Smooth muscle cell of the brain vasculature (primary cell): ENCODE measurements around the gene GATAD2B.
A peak's percentile ranks its signal among the peaks of the same experiment; 100 is the strongest.
"Not testable (repeated sequence)": the region's sequence is repeated elsewhere in the genome, so short reads cannot be mapped to it uniquely, and the experiment has no call there.

Source experiments
- DNase-seq: peaks from one replicate; pipeline ENCODE4 v3.0.0-alpha.2; 2012; ENCODE audit warnings: low read depth, low spot score

GATAD2B gene

DNA sequence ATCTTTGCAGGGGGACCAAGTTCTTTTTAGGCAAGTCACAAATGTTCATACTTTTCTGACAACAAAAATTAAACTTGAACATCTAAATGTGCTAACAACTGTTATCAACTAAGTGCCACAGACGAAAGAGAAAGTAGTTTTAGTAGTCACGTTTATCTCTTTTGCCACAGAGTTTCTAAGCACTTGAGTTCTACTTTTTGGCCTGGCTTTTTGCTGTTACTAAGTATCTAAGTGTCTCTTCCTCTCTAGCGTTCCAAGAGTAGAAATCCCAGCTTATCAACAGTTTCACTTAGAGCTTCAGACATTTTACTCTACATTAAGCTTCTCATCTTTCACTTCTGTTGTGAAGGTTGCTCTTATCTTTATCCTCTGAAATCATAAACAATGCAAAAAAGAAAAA lies 34.2 kb downstream of the GATAD2B start:
- DNase-seq: no peak

DNA sequence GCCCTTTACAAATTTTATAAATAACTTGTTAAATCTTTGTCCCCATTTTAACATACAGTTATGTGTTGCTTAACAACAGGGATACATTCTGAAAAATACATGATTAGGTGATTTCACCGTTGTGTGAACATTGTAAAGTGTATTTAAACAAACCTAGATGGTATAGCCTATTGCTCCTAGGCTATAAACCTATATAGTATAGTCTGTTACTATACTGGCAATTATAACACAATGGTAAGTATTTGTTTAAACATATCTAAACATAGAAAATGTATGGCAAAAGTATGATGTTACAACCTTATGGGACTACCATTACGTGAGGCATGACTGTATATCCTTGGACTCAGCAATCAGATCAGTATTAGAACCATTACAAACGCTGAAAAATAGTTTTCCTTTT lies 36.6 kb downstream of the GATAD2B start:
- no peak for DNase-seq

DNA sequence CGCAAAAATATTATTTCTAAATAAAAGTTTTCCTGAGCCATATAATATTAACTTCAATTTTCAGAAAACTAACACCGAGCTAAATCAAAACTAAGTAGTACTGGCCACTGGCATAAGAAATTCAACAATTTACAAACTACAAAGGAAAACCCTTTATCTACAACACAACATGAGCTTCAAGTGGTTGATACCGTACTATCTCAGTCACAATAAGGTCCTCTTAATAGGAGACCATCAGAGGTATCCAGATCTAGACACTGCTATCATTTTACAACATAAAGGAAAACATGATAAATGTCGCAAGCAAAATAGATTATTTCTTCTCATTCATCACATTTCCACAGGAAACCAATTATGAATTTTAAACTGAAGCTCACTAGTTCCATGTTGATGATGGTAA lies 39.5 kb downstream of the GATAD2B start:
- DNase-seq: no peak

DNA sequence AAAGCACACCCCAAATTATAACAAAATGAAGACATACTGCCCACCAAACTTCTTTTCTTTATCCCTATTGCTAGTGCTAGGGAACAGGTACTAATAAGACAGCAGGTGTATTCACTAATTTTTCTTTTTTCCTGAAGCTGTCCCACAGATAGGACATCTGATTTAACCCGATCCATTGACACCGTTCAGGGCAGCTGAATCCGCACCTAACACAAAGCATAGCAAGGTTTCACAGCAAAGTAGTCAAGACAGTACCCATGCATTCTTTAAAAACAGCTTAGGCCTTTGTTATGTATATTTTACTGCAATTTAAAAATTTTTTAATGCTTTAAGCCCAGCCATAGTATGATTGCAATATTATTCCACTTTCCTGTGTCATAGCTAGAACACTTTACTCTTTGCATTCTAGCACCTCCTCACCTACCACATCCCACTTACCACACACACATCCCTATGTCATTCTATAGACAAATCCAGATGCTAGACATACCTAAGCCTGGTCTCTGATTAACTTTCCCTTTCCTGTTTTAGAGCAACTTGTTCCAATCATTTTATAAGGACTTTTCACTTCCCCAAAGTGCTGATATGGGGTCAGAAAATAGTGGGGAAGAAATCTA lies 40.4 kb downstream of the GATAD2B start:
- no peak for DNase-seq

DNA sequence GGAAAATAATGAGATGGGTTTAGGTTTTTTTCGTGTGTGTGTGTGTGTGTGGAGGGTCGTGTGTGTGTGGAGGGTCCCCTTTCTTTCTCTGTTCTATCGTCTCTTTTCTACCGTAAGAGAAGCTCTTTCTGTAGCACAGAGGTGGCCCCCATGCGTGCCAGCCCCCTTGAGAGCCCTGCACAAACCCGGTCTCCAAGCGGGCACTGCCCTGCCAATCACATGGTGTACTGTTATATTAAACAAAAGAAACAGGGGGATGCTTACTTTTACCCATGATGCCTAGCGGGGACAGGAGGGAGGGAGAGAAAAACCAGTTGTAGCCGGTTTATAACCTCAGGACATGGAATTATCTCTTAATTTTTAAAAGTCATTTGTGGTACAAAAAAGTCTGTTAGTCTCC lies 41.0 kb downstream of the GATAD2B start:
- peak; percentile 31 for DNase-seq

DNA sequence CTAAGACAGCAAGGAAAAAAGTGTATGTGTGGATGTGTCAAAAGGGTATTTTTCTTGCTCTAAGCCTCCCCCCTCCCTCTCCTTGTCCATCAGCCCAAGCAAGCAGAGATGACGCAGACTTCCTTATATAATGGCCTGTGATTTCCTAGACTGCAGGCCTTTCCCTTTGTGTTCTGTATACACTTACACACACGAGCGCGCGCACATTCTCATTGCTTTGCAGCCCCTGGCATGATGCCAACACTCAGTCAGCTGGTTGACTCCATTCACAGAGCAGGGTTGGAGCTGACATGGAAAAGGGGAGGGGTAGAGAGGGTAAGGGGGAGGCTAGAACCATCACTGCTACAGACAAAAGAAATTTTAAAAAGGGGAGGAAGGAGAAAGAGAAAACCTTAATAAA lies 41.8 kb downstream of the GATAD2B start:
- DNase-seq: peak; percentile 92

DNA sequence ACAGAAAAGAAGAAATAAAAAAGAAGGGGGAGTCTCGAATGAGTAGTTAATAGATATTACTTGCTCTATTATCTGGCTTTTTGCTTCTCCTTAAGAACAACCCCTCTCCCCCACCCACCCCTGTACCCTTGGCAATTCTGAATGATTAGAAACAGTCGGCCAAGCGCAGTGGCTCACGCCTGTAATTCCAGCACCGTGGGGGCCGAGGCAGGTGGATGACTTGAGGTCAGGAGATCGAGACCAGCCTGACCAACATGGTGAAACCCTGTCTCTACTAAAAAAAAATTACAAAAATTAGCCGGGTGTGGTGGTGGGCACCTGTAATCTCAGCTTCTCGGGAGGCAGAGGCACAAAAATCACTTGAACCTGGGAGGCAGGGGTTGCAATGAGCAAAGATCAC lies 42.7 kb downstream of the GATAD2B start:
- DNase-seq: no peak

DNA sequence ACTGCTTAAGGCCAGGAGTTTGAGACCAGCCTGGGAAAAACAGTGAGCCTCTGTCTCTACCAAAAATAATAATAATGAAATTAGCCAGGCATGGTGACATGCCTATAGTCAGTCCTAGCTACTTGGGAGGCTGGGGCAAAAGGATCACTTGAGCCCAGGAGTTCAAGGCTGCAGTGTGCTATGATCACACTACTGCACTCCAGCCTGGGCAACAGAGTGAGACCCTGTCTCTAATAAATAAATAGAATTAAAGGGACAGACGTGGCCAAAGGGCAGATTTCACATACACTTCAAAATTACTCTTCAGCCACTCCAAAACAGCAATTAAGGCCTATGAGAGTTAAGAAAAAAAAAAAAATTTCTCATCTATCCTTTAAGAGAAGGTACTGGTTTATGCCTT lies 45.7 kb downstream of the GATAD2B start:
- DNase-seq: no peak

DNA sequence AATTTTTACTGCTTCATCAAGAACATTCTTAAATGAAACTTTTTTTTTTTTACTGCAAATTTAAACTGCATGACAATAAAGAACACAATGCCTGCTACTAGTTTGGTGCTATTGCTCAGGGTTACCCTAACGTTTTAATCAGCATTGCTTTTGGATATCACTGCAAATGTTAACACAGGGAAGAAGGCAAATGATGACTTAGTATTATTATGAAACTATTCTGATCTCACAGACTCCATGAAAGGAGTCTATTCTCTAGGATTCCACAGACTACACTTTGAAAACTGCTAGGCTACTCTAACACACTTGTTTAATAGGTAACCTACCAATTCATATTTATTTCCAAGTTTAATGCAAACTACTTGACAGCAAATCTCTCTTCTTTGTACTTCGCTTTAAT lies 49.8 kb downstream of the GATAD2B start:
- no peak for DNase-seq

DNA sequence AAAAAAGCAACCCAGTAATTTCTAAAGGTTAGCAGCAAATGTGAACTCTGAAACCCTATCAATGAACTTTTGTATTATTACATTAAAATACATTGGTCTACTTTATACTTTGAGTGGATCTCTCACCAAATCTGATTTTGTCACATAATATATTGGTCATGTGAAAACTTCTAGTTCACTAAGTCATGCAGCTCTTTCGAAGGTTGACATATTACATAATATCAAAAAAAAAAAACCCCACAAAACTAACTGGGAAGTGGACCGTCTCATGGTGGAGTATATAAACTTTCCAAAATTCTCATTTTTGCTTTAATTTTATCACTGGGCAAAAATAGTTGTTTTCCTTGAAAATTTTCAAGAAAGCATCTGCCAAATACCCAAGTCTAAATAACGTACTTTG lies 50.4 kb downstream of the GATAD2B start:
- no peak for DNase-seq

DNA sequence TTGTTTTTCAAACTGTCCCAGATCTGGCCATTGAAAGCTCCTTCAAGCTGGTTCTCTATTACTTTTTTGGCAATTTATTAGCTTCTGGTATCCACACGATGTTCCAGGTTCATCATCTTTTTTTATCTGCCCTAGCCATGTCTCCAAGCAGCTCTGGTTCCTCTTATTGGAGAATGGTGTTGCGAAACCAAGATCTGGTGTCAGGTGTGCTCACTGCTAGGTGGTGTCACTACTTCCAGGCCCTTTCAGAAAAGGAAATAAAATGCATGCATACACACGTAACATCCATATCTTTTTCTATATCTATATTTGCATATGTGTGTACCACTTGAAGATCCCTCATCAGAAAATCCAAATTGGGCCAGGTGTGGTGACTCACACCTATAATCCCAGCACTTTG lies 53.3 kb downstream of the GATAD2B start:
- DNase-seq: no peak

DNA sequence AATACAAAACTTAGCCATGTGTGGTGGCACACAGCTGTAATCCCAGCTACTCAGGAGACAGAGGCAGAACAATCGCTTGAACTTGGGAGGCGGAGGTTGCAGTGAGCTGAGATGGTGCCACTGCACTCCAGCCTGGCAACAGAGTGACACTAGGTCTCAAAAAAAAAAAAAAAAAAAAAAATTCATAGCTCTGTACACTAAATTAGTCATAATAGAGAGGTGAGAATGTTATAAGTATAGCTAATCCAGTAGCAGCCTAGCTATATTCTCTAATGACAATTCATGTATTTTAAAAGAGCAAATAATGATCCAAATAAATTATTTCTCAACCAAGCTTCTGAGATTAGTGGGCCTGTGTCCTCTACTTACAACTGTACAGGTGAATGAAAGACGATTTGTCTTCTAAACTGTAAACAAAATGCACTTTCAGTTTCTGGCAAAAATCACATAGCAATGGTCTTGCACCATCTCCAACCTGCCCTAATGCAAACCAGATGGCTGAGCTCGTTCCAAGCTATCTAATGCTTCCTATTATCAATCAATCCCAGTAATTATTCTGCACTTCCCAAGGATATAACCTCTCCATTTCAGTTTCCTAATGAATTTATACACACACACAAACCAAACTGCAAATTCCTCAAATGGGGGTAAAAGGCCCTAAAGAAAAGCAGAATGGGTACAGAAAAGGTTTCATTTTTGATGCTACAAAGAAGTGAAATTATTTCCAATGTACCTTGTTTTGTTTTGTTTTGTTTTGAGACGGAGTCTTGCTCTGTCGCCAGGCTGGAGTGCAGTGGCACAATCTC lies 56.5 kb downstream of the GATAD2B start:
- no peak for DNase-seq

DNA sequence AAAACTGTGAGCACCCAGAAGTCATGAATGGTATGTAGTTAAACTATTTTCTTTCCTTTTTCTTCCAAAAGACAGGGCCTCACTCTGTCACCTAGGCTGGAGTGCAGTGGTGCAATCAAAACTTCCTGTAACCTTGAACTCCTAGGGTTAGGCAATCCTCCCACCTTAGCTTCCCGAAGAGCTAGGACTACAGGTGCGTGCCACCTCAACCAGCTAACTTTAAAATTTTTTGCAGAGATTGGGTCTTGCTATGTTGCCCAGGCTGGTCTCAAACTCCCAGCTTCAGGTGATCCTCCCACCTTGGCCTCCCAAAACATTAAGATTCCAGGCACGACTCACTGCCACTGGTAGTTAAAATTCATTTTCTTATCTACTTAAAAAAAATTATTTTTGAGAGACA lies 62.5 kb downstream of the GATAD2B start:
- no peak for DNase-seq

DNA sequence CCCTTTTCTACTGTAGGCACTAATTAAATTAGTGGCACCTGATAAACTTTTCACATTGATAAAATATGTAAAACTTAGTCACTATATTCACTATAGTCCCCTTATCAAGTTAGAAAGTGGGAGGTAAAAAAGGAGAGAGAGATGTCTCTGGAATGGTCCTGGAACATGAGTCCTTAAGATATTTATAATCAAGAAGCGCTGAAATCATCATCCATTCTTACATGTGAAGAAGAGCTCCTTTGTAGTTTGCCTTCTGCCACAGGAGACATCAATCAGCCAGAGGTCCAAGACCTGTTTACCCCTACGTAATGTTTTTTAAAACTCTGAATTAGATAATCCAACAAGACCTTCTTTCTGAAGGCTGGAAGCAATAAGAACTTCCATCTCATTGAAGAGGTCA lies 65.3 kb downstream of the GATAD2B start:
- no peak for DNase-seq

DNA sequence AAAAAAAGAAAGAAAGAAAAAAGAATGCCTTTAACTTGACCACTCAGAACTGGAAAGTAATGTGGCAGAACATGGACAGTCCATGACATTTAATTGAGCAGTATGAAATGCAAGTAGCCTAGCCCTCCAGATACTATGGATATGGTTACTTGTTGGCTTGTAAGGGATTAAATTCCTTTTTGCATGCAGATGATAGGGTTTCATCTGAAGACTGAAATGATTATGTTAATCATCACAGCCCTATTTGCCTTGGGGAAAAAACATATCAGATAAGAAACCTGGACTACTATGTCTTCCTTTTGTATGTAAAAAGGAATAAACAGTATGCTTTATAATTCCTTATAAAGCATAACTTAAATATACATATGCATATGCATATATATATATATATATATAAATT lies 66.0 kb downstream of the GATAD2B start:
- DNase-seq: no peak

DNA sequence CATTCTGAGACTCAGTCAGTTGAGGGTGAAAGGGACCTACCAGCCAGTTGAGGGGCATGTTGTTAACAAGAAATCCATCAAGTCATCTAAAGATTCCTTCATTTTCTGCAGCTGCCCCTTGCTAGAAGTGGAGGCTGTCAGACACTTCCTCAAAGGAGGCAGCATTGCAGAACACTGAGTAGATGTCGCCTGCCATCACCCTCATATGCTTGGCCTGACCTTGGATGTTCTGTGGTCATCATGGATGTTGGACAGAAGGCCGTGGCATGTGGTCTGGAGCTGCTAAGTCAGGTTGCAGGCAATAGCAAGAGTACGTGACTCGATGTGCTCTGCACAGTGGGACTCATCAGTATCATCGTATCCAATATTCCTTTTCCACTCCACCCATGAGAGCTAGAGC lies 70.6 kb downstream of the GATAD2B start:
- no peak for DNase-seq

DNA sequence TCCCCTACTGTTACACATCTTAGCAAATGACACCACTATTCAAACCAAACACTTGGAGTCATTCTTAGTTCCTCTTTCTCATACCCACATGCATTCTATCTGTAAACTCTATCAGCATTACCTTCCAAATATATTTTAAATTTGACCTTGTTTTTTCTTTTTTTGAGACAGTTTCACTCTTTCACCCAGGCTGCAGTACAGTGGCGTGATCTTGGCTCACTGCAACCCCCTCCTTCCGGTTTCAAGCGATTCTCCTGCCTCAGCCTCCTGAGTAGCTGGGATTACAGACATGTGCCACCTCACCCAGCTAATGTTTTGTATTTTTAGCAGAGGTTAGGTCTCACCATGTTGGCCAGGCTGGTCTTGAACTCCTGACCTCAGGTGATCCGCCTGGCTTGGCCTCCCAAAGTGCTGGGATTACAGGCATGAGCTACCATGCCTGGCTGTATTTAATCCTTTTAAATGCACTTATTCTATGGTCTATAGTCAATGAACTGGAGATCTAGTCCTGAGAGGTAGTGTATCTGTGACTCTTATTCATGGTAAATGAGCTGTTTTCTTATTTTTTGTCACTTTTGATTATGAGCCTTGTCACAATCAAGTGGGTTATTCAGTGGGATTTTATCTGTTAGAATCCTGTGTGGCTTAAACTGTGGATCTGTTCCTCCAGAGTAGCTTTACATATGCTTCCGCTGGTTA lies 73.1 kb downstream of the GATAD2B start:
- DNase-seq: no peak

DNA sequence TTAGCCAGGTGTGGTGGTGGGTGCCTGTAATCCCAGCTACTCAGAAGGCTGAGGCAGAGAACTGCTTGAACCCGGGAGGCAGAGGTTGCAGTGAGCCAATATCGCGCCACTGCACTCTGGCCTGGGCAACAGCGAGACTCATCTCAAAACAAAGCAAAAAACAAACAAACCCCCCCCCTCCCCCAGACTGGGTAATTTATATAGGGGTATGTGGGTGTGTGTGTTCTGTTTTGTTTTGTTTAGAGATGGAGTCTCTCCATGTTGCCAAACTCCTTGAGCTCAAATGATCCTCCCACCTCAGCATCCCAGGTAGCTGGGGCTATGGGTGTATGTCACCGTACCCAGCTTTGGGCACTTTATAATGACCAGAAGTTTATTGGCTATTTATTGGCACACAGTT lies 74.0 kb downstream of the GATAD2B start:
- DNase-seq: no peak

DNA sequence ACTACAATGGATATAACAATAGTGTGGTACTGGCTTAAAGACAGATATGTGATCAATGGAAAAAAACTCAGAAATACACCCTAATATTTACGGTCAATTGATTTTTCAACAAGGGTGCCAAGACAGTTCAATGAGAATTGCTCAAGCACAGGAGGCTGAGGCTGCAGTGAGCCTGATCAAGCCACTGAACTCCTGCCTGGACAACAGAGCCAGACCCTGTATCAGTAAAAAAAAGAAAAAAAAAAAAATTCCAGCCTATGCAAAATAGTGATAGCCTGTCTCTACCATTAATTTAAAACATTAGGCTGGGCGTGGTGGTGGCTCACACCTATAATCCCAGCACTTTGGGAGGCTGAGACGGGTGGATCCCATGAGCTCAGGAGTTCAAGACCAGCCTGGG lies 77.6 kb downstream of the GATAD2B start:
- DNase-seq: no peak

DNA sequence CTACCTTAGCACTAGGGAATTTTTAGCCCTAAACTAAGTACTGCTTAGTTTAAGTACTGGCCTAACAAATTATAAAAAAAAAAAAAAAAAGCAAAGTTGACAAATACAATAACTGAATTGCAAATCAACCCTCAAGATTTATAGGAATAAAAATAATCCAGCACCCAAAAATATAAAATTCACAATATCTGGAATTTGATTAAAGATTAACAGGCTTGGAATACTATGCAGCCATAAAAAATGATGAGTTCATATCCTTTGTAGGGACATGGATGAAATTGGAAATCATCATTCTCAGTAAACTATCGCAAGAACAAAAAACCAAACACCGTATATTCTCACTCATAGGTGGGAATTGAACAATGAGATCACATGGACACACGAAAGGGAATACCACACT lies 78.4 kb downstream of the GATAD2B start:
- not testable (repeated sequence) for DNase-seq

DNA sequence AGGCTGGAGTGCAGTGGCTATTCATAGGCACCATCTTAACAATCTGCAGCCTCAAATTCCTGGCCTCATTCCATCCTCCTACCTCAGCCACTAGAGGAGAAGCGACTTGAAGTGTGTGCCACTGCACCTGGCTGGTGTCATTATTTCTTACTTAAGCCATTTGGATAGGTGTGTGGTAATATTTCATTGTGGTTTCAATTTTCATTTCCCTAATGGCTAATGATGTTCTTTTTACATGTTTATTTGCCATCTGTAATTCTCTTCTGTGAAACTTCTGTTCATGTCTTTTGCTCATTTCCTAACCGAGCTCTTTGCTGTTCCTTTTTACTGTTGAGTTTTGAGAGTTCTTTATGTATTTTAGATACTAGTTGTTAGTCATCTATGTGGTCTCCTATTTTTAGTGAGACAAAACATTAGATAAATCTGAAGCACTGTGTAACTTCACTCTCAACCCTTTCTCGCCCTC lies 80.7 kb downstream of the GATAD2B start:
- DNase-seq: no peak

DNA sequence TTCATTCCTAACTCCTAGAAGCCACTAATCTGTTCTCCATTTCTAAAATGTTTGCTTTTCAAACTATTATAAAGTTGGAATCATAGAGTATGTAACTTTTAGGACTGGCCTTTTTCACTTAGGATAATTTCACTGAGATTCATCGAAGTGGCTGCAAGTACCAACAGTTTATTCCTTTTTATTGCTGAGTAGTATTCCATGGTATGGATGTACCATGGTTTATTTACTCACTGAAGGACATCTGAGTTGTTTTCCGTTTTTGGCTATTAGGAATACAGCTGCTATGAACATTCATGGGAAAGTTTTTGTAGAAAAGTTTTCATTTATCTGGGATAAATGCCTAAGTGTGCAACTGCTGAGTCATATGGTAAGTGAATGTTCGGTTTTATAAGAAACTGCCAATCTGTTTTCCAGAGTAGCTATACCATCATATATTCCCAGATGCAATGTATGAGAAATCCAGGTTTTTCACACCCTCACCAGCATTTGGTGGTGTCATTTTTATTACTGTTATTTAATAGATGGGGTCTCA lies 81.2 kb downstream of the GATAD2B start:
- no peak for DNase-seq

DNA sequence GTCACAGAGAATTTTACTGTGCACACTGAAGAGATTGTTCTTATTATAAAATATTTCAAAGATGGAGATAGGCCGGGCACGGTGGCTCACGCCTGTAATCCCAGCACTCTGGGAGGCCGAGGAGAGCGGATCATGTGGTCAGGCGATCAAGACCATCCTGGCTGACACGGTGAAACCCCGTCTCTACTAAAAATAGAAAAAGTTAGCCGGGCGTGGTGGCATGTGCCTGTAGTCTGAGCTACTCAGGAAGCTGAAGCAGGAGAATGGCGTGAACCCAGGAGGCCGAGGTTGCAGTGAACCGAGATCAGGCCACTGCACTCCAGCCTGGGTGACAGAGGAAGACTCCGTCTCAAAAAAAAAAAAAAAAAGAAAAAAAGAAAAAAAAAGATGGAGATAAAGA lies 82.0 kb downstream of the GATAD2B start:
- not testable (repeated sequence) for DNase-seq
